Gastrocnemius medialis (tissue), 4 donors: ENCODE results near the gene TTC39A.

Experiments used
- POLR2A ChIP-seq, 2 donors: fragments of 450-650 bp; IDR thresholded peaks; one replicate each; pipeline ENCODE4 v1.6.1; 2017; ENCODE audit warnings: antibody characterized with exemption in 2 of 2, mild to moderate bottlenecking in 2 of 2, moderate library complexity in 2 of 2
- TF ChIP-seq, protein P1 (sequence below), 5 experiments: fragments of 450-650 bp in 3 of 5; fragments of 200-600 bp in 2 of 5; sonication (generic) in 2 of 5; IDR thresholded peaks in 4 of 5; conservative IDR thresholded peaks in 1 of 5; 1 replicate in 4 of 5; 2 replicates in 1 of 5; pipeline ENCODE4 v1.5.1; 2016 to 2019; ENCODE audit warnings: antibody characterized with exemption in 5 of 5, mild to moderate bottlenecking in 3 of 5, moderate library complexity in 3 of 5

DNA sequence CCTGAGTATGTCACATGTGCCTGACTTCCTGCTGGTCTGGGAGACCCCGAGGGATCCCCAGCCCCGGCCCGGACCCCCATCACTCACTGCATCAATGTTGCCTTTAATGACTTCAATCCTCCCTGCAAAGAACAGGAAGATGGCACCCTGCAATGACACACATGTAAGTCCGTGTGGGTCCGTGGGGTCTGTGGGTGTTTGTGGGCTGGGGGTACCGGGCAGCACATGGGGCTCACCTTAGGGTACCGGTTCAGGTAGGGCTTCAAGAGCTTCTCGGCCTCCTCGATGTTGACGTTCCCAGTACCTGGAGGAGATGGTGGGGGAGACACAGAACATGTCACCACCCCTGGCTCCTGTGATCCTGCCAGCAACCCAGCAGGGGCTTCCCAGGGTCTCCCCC, 28.1 kb downstream of the TTC39A start:
- no peak for TF ChIP-seq POLR2A (IDR thresholded peaks at IDR 0.05)
- TF ChIP-seq, protein P1, sequence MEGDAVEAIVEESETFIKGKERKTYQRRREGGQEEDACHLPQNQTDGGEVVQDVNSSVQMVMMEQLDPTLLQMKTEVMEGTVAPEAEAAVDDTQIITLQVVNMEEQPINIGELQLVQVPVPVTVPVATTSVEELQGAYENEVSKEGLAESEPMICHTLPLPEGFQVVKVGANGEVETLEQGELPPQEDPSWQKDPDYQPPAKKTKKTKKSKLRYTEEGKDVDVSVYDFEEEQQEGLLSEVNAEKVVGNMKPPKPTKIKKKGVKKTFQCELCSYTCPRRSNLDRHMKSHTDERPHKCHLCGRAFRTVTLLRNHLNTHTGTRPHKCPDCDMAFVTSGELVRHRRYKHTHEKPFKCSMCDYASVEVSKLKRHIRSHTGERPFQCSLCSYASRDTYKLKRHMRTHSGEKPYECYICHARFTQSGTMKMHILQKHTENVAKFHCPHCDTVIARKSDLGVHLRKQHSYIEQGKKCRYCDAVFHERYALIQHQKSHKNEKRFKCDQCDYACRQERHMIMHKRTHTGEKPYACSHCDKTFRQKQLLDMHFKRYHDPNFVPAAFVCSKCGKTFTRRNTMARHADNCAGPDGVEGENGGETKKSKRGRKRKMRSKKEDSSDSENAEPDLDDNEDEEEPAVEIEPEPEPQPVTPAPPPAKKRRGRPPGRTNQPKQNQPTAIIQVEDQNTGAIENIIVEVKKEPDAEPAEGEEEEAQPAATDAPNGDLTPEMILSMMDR (IDR thresholded peaks at IDR 0.05 in 4 of 5, conservative IDR thresholded peaks at IDR 0.05 in 1 of 5), result no peak
